Sigmoid colon (tissue), 4 donors: Measurements from ENCODE around the gene TAC4.

ENCODE experiments used
- CTCF ChIP-seq, 4 experiments: fragments of 450-650 bp in 3 of 4; fragments of 200-600 bp in 1 of 4; IDR thresholded peaks; one replicate each; pipeline ENCODE4 v1.5.1; 2016 to 2019; ENCODE audit warnings: antibody characterized with exemption in 4 of 4, mild to moderate bottlenecking in 3 of 4, moderate library complexity in 2 of 4
- EP300 ChIP-seq, 4 donors: sonication (generic); formaldehyde crosslinking; IDR thresholded peaks; one replicate each; pipeline ENCODE4 v1.6.1; 2017; ENCODE audit warnings: antibody characterized with exemption in 4 of 4
- POLR2A ChIP-seq, 2 donors: fragments of 450-650 bp; IDR thresholded peaks; one replicate each; pipeline ENCODE4 v1.6.1; 2016; ENCODE audit warnings: antibody characterized with exemption in 2 of 2, mild to moderate bottlenecking in 2 of 2, moderate library complexity in 2 of 2

DNA sequence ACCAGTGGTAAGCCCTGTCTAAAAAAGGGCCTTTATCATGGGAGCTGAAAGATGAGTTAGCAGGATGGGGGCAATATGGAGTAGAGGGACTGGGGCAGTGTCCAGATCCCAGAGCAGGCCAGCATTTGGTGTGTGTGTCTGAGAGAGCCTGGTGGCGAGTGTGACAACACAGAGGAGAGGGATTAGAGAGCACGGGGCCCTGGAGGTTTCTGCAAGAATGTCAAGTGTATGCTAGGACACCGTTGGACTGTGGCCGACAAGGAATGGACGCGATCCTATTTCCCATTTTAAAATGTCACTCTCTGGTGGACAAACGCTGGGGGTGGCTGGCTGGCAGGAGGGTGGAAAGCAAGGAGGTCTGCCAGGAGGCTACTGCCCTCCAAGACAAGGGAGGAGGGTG lies 12.4 kb downstream of the TAC4 start:
- no peak for TF ChIP-seq POLR2A (IDR thresholded peaks at IDR 0.05)
- no peak for TF ChIP-seq CTCF (IDR thresholded peaks at IDR 0.05)
- TF ChIP-seq EP300 (IDR thresholded peaks at IDR 0.05): no peak
